Ovary (tissue), 3 donors: ENCODE measurements around the gene SORCS3.

Source experiments
- CTCF ChIP-seq, 3 donors: fragments of 450-650 bp in 2 of 3; fragments of 200-600 bp in 1 of 3; IDR thresholded peaks; one replicate each; pipeline versions ENCODE4 v1.5.1 to v1.8.0; 2016 to 2022; ENCODE audit warnings: antibody characterized with exemption in 3 of 3, mild to moderate bottlenecking in 1 of 3
- EP300 ChIP-seq: sonication (generic); formaldehyde crosslinking; IDR thresholded peaks from one replicate; pipeline ENCODE4 v1.6.1; 2017; ENCODE audit warnings: antibody characterized with exemption
- POLR2A ChIP-seq: fragments of 450-650 bp; IDR thresholded peaks from one replicate; pipeline ENCODE4 v1.6.1; 2017; ENCODE audit warnings: antibody characterized with exemption, mild to moderate bottlenecking, moderate library complexity
- donor health status: DM: no; HTN: no; CAD: no.

- TF ChIP-seq CTCF (IDR thresholded peaks at IDR 0.05), result no peak
- TF ChIP-seq POLR2A, result no peak
- no peak for TF ChIP-seq EP300
These were observed 265.0 kb downstream of the SORCS3 start for GRCh38 chr10:104906112-104906511.
